Cardiac septum (tissue), 1 donor: ENCODE measurements around the gene ZPBP2. TPM values are rescaled to one million over a fixed set of nuclear protein-coding genes. Genes with fewer than 3 reads are reported as not detected.

Source experiments
- total RNA-seq: library from RNA; stranded (reverse); fragmentation: NEBNext Ultra II Directional; extraction: Animal tissue kit (Norgen Biotek cat#: 25700); gene quantifications from one replicate; pipeline ENCODE4 v1.2.1, GENCODE V29; 2021
- donor health status: DM: no; HTN: no; CAD: no.

Gene ZPBP2
- total RNA-seq, 1 donor from 2014 or later: not detected

Other genes starting within 250 kb of the ZPBP2 start
- gene PPP1R1B, start 241.2 kb upstream of the ZPBP2 start, total RNA-seq: 1.2 TPM
- 21.9 TPM for gene STARD3, start 231.1 kb upstream of the ZPBP2 start, total RNA-seq
- gene TCAP, start 202.9 kb upstream of the ZPBP2 start, total RNA-seq: 4,725 TPM
- gene PNMT, start 199.7 kb upstream of the ZPBP2 start, total RNA-seq: 10.9 TPM
- 15.3 TPM for gene PGAP3, start 180.1 kb upstream of the ZPBP2 start, total RNA-seq
- 84.4 TPM for gene ERBB2, start 168.1 kb upstream of the ZPBP2 start, total RNA-seq
- 48.5 TPM for gene MIEN1, start 137.7 kb upstream of the ZPBP2 start, total RNA-seq
- gene GRB7, start 130.3 kb upstream of the ZPBP2 start, total RNA-seq: 0.65 TPM
- gene IKZF3, start 3.9 kb upstream of the ZPBP2 start, total RNA-seq: 0.51 TPM
- gene GSDMB, start 50.4 kb downstream of the ZPBP2 start, total RNA-seq: 7.8 TPM
- 104 TPM for gene ORMDL3, start 59.4 kb downstream of the ZPBP2 start, total RNA-seq
- gene LRRC3C, start 59.5 kb downstream of the ZPBP2 start, total RNA-seq: not detected
- gene GSDMA, start 94.8 kb downstream of the ZPBP2 start, total RNA-seq: 0.48 TPM
- gene PSMD3, start 112.6 kb downstream of the ZPBP2 start, total RNA-seq: 85.2 TPM
- not detected for gene CSF3, start 147.2 kb downstream of the ZPBP2 start, total RNA-seq
- gene MED24, start 186.2 kb downstream of the ZPBP2 start, total RNA-seq: 56.4 TPM
- gene THRA, start 194.8 kb downstream of the ZPBP2 start, total RNA-seq: 66.8 TPM
- gene NR1D1, start 232.4 kb downstream of the ZPBP2 start, total RNA-seq: 25.8 TPM